GM23338 (cell line): Measurements from ENCODE around the gene ATP5MG. TPM values are rescaled to one million over a fixed set of nuclear protein-coding genes. Genes with fewer than 3 reads are reported as not detected.

Source experiments
- ATAC-seq: fragments of 200-7000 bp; cut with Tn5 transposase; 3 replicates; pipeline ENCODE4 v1.9.1; 2020
- DNase-seq: peaks from one replicate; pipeline ENCODE4 v3.0.0-alpha.2; 2015; ENCODE audit warnings: low spot score
- H2AFZ ChIP-seq: fragments of 200-600 bp; sonication (generic); 2 replicates; pipeline ENCODE4 v1.8.0; 2016; ENCODE audit warnings: antibody characterized with exemption, mild to moderate bottlenecking, moderate library complexity
- H3F3A ChIP-seq: fragments of 200-600 bp; sonication (generic); replicated peaks from 2 replicates; pipeline ENCODE4 v1.8.0; 2017; ENCODE audit warnings: antibody characterized with exemption, mixed run types, low read depth
- H3K27ac ChIP-seq: fragments of 200-600 bp; sonication (generic); 2 replicates; pipeline ENCODE4 v1.6.1; 2016; ENCODE audit warnings: low read depth
- H3K27me3 ChIP-seq: fragments of 200-600 bp; sonication (generic); 2 replicates; pipeline ENCODE4 v1.8.0; 2016; ENCODE audit warnings: mild to moderate bottlenecking, mixed run types, moderate library complexity; ENCODE audit not compliant: insufficient read depth
- H3K36me3 ChIP-seq: fragments of 200-600 bp; sonication (generic); 2 replicates; pipeline ENCODE4 v1.8.0; 2016; ENCODE audit warnings: mild to moderate bottlenecking; ENCODE audit not compliant: insufficient read depth
- H3K4me1 ChIP-seq: fragments of 200-600 bp; sonication (generic); 2 replicates; pipeline ENCODE4 v1.8.0; 2016; ENCODE audit warnings: mild to moderate bottlenecking, moderate library complexity; ENCODE audit not compliant: insufficient read depth
- H3K4me2 ChIP-seq: fragments of 200-600 bp; sonication (generic); 2 replicates; pipeline ENCODE4 v1.7.1; 2017; ENCODE audit warnings: mixed run types
- H3K4me3 ChIP-seq: fragments of 200-600 bp; sonication (generic); 2 replicates; pipeline ENCODE4 v1.6.1; 2016; ENCODE audit warnings: mixed run types
- H3K79me2 ChIP-seq: fragments of 200-600 bp; sonication (generic); replicated peaks from 2 replicates; pipeline ENCODE4 v1.8.0; 2017; ENCODE audit warnings: mild to moderate bottlenecking; ENCODE audit not compliant: insufficient read depth
- H3K9me2 ChIP-seq: fragments of 200-600 bp; sonication (generic); 2 replicates; pipeline ENCODE4 v1.8.0; 2017; ENCODE audit not compliant: insufficient read depth
- H4K20me1 ChIP-seq: fragments of 200-600 bp; sonication (generic); replicated peaks from 2 replicates; pipeline ENCODE4 v1.8.0; 2017; ENCODE audit warnings: mild to moderate bottlenecking; ENCODE audit not compliant: insufficient read depth
- H3K27ac Mint-ChIP-seq: 2 replicates; pipeline ENCODE4 v1.8.0; 2020; ENCODE audit warnings: inconsistent platforms, mild to moderate bottlenecking, moderate library complexity, mixed read lengths
- H3K27me3 Mint-ChIP-seq: 3 replicates; pipeline ENCODE4 v1.8.0; 2022; ENCODE audit warnings: low read depth, mild to moderate bottlenecking, moderate library complexity, mixed read lengths, inconsistent platforms; ENCODE audit not compliant: insufficient read depth, poor library complexity
- H3K36me3 Mint-ChIP-seq: 3 replicates; pipeline ENCODE4 v1.8.0; 2021; ENCODE audit warnings: low read depth, mild to moderate bottlenecking, inconsistent platforms, moderate library complexity, mixed read lengths
- H3K4me1 Mint-ChIP-seq: 3 replicates; pipeline ENCODE4 v1.8.0; 2020; ENCODE audit warnings: mild to moderate bottlenecking, inconsistent platforms, mixed read lengths
- H3K4me3 Mint-ChIP-seq: 3 replicates; pipeline ENCODE4 v1.8.0; 2021; ENCODE audit warnings: moderate library complexity, mild to moderate bottlenecking, inconsistent platforms, mixed read lengths
- H3K9me3 Mint-ChIP-seq: 3 replicates; pipeline ENCODE4 v1.8.0; 2020; ENCODE audit warnings: moderate library complexity, mild to moderate bottlenecking, inconsistent platforms, mixed read lengths
- CREB1 ChIP-seq: fragments of 250-450 bp; sonication (Bioruptor Pico); IDR thresholded peaks from 2 replicates; pipeline ENCODE4 v1.5.0; 2020; ENCODE audit warnings: low read depth, mild to moderate bottlenecking, moderate library complexity
- EZH2 ChIP-seq: fragments of 200-600 bp; sonication (generic); IDR thresholded peaks from one replicate; pipeline ENCODE4 v1.8.0; 2017; ENCODE audit warnings: antibody characterized with exemption, mild to moderate bottlenecking, low read depth; ENCODE audit not compliant: unreplicated experiment
- EZH2phosphoT487 ChIP-seq: fragments of 200-600 bp; sonication (generic); IDR thresholded peaks from one replicate; pipeline ENCODE4 v1.8.1; 2018; ENCODE audit warnings: antibody characterized with exemption; ENCODE audit not compliant: unreplicated experiment
- JUNB ChIP-seq: IDR thresholded peaks from one replicate; pipeline ENCODE4 v1.6.1; 2016; ENCODE audit warnings: antibody characterized with exemption; ENCODE audit not compliant: unreplicated experiment
- NANOG ChIP-seq: IDR thresholded peaks from 2 replicates; pipeline ENCODE4 v1.6.1; 2016; ENCODE audit warnings: antibody characterized with exemption, borderline replicate concordance
- POLR2AphosphoS5 ChIP-seq: IDR thresholded peaks from 2 replicates; pipeline ENCODE4 v1.6.1; 2016; ENCODE audit warnings: antibody characterized with exemption, low read depth
- STAT1 ChIP-seq: IDR thresholded peaks from one replicate; pipeline ENCODE4 v1.6.1; 2016; ENCODE audit warnings: antibody characterized with exemption; ENCODE audit not compliant: unreplicated experiment
- ZNF114 ChIP-seq: fragments of 250-450 bp; sonication (Bioruptor Pico); IDR thresholded peaks from 2 replicates; pipeline ENCODE4 v1.5.0; 2020; ENCODE audit warnings: mild to moderate bottlenecking, moderate library complexity
- ZNF331 ChIP-seq: fragments of 250-450 bp; sonication (Bioruptor Pico); IDR thresholded peaks from 2 replicates; pipeline ENCODE4 v1.5.0; 2020; ENCODE audit warnings: low read depth, mild to moderate bottlenecking, moderate library complexity
- polyA plus RNA-seq: library from polyadenylated mRNA; unstranded; fragments of >200 nt; fragmentation: Nextera tagmentation; extraction: Ambion mirVana; gene quantifications from 2 replicates; pipeline ENCODE4 v1.2.1, GENCODE V29; 2016
- total RNA-seq: library from RNA; depleted of rRNA; stranded (reverse); fragments of >200 nt; shearing (Covaris generic); gene quantifications from 2 replicates; pipeline ENCODE4 v1.2.3, GENCODE V29; 2014
- TF ChIP-seq, protein P1 (sequence below): IDR thresholded peaks from 2 replicates; pipeline ENCODE4 v1.6.1; 2016; ENCODE audit warnings: antibody characterized with exemption
- TF ChIP-seq, protein P2 (sequence below), 2 experiments: fragments of 200-600 bp in 1 of 2; sonication (generic) in 1 of 2; conservative IDR thresholded peaks; 2 replicates each; pipeline versions ENCODE4 v1.5.1 to v1.6.1; 2016 to 2017; ENCODE audit warnings: antibody characterized with exemption in 2 of 2, low read depth in 2 of 2, mild to moderate bottlenecking in 2 of 2, moderate library complexity in 1 of 2
- TF ChIP-seq, protein P3 (sequence below): IDR thresholded peaks from one replicate; pipeline ENCODE4 v1.6.1; 2018; ENCODE audit warnings: antibody characterized with exemption; ENCODE audit not compliant: unreplicated experiment
- TF ChIP-seq, protein P4 (sequence below): fragments of 250-450 bp; sonication (Bioruptor Pico); IDR thresholded peaks from 2 replicates; pipeline ENCODE4 v1.5.0; 2020; ENCODE audit warnings: mild to moderate bottlenecking, moderate library complexity

Gene ATP5MG
- total and polyA plus RNA-seq, 2 experiments from 2014 or later: 41.7 to 987 TPM

DNA sequence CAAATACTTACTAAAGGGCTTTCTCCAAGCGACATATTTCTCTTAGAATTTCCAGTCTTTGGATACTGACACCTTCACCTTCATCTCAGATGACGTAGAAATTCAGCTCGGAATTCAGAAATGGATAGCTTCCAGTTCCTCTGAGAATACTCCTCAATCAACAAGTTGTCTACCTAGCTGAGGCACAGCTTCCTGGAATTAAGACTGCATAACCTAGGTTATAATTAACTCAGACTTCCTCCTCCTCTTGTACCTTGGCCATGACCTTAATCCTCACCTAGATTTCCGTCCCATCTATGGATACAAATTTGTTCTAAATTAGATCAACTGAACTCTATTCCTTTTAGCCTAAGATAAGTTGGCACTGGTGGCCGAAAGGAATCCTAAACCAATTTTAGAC, 17.4 kb downstream of the ATP5MG start:
- Histone ChIP-seq H3K4me3 (no peak overlapping the region), H3K27ac (no peak overlapping the region)
- H3K27me3 Mint-ChIP-seq: peaks cover 3% of the 10 kb centered on the region

More for the DNA sequence above, 17.4 kb downstream of the ATP5MG start:
- H2AFZ ChIP-seq: no peak overlapping the region
- H3K27ac Mint-ChIP-seq: no peak overlapping the region
- H3K9me3 Mint-ChIP-seq: no peaks in the 10 kb centered on the region
- no peak overlapping the region for H3K4me2 ChIP-seq
- ATAC-seq (no peak), DNase-seq (no peak)
- H3K4me3 Mint-ChIP-seq: no peak overlapping the region
- no peaks in the 10 kb centered on the region for H3K27me3 ChIP-seq
- H3K4me1 ChIP-seq: peaks cover 12% of the 10 kb centered on the region
- H3K9me2 ChIP-seq: no peaks in the 10 kb centered on the region
- no peaks in the 10 kb centered on the region for H3K79me2 ChIP-seq
- peaks cover 10% of the 10 kb centered on the region; the same call in 1 of the 2 replicates for H3F3A ChIP-seq
- H3K36me3 ChIP-seq: no peaks in the 10 kb centered on the region
- H3K4me1 Mint-ChIP-seq: peaks cover 10% of the 10 kb centered on the region
- TF ChIP-seq STAT1 (no peak), NANOG (no peak), JUNB (no peak), EZH2 (no peak), ZNF114 (no peak), EZH2phosphoT487 (no peak), ZNF331 (CRISPR knock-in tag) (no peak), CREB1 (CRISPR knock-in tag) (no peak), POLR2AphosphoS5 (no peak)
- TF ChIP-seq, protein P1, sequence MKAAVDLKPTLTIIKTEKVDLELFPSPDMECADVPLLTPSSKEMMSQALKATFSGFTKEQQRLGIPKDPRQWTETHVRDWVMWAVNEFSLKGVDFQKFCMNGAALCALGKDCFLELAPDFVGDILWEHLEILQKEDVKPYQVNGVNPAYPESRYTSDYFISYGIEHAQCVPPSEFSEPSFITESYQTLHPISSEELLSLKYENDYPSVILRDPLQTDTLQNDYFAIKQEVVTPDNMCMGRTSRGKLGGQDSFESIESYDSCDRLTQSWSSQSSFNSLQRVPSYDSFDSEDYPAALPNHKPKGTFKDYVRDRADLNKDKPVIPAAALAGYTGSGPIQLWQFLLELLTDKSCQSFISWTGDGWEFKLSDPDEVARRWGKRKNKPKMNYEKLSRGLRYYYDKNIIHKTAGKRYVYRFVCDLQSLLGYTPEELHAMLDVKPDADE: no peak
- TF ChIP-seq, protein P2, sequence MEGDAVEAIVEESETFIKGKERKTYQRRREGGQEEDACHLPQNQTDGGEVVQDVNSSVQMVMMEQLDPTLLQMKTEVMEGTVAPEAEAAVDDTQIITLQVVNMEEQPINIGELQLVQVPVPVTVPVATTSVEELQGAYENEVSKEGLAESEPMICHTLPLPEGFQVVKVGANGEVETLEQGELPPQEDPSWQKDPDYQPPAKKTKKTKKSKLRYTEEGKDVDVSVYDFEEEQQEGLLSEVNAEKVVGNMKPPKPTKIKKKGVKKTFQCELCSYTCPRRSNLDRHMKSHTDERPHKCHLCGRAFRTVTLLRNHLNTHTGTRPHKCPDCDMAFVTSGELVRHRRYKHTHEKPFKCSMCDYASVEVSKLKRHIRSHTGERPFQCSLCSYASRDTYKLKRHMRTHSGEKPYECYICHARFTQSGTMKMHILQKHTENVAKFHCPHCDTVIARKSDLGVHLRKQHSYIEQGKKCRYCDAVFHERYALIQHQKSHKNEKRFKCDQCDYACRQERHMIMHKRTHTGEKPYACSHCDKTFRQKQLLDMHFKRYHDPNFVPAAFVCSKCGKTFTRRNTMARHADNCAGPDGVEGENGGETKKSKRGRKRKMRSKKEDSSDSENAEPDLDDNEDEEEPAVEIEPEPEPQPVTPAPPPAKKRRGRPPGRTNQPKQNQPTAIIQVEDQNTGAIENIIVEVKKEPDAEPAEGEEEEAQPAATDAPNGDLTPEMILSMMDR (conservative IDR thresholded peaks at IDR 0.05; ENCODE audit: low read depth in 2 of 2): no peak
- TF ChIP-seq, protein P3, sequence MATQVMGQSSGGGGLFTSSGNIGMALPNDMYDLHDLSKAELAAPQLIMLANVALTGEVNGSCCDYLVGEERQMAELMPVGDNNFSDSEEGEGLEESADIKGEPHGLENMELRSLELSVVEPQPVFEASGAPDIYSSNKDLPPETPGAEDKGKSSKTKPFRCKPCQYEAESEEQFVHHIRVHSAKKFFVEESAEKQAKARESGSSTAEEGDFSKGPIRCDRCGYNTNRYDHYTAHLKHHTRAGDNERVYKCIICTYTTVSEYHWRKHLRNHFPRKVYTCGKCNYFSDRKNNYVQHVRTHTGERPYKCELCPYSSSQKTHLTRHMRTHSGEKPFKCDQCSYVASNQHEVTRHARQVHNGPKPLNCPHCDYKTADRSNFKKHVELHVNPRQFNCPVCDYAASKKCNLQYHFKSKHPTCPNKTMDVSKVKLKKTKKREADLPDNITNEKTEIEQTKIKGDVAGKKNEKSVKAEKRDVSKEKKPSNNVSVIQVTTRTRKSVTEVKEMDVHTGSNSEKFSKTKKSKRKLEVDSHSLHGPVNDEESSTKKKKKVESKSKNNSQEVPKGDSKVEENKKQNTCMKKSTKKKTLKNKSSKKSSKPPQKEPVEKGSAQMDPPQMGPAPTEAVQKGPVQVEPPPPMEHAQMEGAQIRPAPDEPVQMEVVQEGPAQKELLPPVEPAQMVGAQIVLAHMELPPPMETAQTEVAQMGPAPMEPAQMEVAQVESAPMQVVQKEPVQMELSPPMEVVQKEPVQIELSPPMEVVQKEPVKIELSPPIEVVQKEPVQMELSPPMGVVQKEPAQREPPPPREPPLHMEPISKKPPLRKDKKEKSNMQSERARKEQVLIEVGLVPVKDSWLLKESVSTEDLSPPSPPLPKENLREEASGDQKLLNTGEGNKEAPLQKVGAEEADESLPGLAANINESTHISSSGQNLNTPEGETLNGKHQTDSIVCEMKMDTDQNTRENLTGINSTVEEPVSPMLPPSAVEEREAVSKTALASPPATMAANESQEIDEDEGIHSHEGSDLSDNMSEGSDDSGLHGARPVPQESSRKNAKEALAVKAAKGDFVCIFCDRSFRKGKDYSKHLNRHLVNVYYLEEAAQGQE: no peak
- TF ChIP-seq, protein P4, sequence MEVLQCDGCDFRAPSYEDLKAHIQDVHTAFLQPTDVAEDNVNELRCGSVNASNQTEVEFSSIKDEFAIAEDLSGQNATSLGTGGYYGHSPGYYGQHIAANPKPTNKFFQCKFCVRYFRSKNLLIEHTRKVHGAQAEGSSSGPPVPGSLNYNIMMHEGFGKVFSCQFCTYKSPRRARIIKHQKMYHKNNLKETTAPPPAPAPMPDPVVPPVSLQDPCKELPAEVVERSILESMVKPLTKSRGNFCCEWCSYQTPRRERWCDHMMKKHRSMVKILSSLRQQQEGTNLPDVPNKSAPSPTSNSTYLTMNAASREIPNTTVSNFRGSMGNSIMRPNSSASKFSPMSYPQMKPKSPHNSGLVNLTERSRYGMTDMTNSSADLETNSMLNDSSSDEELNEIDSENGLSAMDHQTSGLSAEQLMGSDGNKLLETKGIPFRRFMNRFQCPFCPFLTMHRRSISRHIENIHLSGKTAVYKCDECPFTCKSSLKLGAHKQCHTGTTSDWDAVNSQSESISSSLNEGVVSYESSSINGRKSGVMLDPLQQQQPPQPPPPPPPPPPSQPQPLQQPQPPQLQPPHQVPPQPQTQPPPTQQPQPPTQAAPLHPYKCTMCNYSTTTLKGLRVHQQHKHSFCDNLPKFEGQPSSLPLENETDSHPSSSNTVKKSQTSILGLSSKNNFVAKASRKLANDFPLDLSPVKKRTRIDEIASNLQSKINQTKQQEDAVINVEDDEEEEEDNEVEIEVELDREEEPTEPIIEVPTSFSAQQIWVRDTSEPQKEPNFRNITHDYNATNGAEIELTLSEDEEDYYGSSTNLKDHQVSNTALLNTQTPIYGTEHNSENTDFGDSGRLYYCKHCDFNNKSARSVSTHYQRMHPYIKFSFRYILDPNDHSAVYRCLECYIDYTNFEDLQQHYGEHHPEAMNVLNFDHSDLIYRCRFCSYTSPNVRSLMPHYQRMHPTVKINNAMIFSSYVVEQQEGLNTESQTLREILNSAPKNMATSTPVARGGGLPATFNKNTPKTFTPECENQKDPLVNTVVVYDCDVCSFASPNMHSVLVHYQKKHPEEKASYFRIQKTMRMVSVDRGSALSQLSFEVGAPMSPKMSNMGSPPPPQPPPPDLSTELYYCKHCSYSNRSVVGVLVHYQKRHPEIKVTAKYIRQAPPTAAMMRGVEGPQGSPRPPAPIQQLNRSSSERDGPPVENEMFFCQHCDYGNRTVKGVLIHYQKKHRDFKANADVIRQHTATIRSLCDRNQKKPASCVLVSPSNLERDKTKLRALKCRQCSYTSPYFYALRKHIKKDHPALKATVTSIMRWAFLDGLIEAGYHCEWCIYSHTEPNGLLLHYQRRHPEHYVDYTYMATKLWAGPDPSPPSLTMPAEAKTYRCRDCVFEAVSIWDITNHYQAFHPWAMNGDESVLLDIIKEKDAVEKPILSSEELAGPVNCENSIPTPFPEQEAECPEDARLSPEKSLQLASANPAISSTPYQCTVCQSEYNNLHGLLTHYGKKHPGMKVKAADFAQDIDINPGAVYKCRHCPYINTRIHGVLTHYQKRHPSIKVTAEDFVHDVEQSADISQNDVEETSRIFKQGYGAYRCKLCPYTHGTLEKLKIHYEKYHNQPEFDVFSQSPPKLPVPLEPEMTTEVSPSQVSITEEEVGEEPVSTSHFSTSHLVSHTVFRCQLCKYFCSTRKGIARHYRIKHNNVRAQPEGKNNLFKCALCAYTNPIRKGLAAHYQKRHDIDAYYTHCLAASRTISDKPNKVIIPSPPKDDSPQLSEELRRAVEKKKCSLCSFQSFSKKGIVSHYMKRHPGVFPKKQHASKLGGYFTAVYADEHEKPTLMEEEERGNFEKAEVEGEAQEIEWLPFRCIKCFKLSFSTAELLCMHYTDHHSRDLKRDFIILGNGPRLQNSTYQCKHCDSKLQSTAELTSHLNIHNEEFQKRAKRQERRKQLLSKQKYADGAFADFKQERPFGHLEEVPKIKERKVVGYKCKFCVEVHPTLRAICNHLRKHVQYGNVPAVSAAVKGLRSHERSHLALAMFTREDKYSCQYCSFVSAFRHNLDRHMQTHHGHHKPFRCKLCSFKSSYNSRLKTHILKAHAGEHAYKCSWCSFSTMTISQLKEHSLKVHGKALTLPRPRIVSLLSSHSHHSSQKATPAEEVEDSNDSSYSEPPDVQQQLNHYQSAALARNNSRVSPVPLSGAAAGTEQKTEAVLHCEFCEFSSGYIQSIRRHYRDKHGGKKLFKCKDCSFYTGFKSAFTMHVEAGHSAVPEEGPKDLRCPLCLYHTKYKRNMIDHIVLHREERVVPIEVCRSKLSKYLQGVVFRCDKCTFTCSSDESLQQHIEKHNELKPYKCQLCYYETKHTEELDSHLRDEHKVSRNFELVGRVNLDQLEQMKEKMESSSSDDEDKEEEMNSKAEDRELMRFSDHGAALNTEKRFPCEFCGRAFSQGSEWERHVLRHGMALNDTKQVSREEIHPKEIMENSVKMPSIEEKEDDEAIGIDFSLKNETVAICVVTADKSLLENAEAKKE (CRISPR knock-in tag): no peak
- 0 out of 2 replicates have a peak, but pooled peaks cover 3% of the 10 kb centered on the region for H4K20me1 ChIP-seq
- no peaks in the 10 kb centered on the region for H3K36me3 Mint-ChIP-seq
